22Rv1 (cell line): ENCODE measurements around the gene ACOT11.

ENCODE experiments used
- H3K27ac ChIP-seq: fragments of 450-650 bp; 2 replicates; pipeline ENCODE4 v1.5.1; 2017
- CTCF ChIP-seq: fragments of 450-650 bp; IDR thresholded peaks from 2 replicates; pipeline ENCODE4 v1.5.1; 2017; ENCODE audit warnings: mild to moderate bottlenecking
- ZFX ChIP-seq: fragments of 450-650 bp; IDR thresholded peaks from 2 replicates; pipeline ENCODE4 v1.6.1; 2017; ENCODE audit warnings: antibody characterized with exemption, borderline replicate concordance

Gene ACOT11

GRCh38 chr1:54566438-54567141, 18.6 kb downstream of the ACOT11 start:
- H3K27ac ChIP-seq = no peak overlapping the region
- no peak for TF ChIP-seq ZFX
- no peak for TF ChIP-seq CTCF

- no peak overlapping the region for H3K27ac ChIP-seq
- no peak for TF ChIP-seq CTCF
- TF ChIP-seq ZFX = no peak
These were observed 19.9 kb downstream of the ACOT11 start for GRCh38 chr1:54567961-54568360.

- TF ChIP-seq CTCF = no peak
- no peak for TF ChIP-seq ZFX
- H3K27ac ChIP-seq = no peak overlapping the region
These were observed 21.3 kb downstream of the ACOT11 start for GRCh38 chr1:54569339-54569738.

GRCh38 chr1:54570161-54570560, 22.1 kb downstream of the ACOT11 start:
- H3K27ac ChIP-seq = no peak overlapping the region
- no peak for TF ChIP-seq ZFX
- TF ChIP-seq CTCF = no peak

DNA sequence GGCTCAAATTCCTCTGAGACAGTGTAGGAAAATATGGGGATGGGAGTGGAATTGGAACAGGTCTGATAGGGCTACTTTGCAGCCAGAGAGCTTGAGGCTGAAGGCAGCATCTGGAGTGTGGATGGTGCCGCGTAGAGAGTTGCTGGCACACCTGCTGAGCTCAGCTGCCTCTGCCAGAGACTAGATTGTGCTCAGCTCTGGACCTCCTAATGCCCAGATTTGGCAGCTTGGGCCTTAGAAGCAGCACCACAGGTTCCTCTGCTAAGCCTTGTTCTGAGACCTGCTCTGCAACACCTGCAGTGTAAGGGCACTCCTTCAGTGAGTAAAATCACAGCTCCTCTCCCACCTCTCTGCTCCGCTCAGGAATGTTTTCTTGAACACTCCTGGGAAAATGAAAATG, 23.3 kb downstream of the ACOT11 start:
- TF ChIP-seq CTCF (no peak), ZFX (no peak)
- no peak overlapping the region for H3K27ac ChIP-seq

GRCh38 chr1:54571803-54572541, 23.9 kb downstream of the ACOT11 start:
- no peak overlapping the region for H3K27ac ChIP-seq
- TF ChIP-seq CTCF (no peak), ZFX (no peak)

GRCh38 chr1:54572542-54572850, 24.5 kb downstream of the ACOT11 start:
- TF ChIP-seq ZFX (no peak), CTCF (no peak)
- no peak overlapping the region for H3K27ac ChIP-seq
